ENCODE measurements around the gene MGAT1.
"Not testable (repeated sequence)": the region's sequence is repeated elsewhere in the genome, so short reads cannot be mapped to it uniquely, and the experiment has no call there.

Gene MGAT1

GRCh38 chr5:180777475-180777874 lies 25.1 kb downstream of the MGAT1 start:
- Histone ChIP-seq H3K4me1 (ENCODE audit: control insufficient read depth, low read depth, low read length) (no peaks in the 10 kb centered on the region), H3K36me3 (ENCODE audit: control insufficient read depth, low read depth, low read length) (no peaks in the 10 kb centered on the region), H3K9me3 (ENCODE audit: control insufficient read depth, low read depth, low read length) (no peaks in the 10 kb centered on the region), H3K4me3 (ENCODE audit: low read length) (no peak overlapping the region), H3K27ac (ENCODE audit: low read length) (no peak overlapping the region), H3K9ac (ENCODE audit: low read length) (no peak overlapping the region), H3K27me3 (ENCODE audit: control insufficient read depth, insufficient read depth, low read length) (no peaks in the 10 kb centered on the region)

DNA sequence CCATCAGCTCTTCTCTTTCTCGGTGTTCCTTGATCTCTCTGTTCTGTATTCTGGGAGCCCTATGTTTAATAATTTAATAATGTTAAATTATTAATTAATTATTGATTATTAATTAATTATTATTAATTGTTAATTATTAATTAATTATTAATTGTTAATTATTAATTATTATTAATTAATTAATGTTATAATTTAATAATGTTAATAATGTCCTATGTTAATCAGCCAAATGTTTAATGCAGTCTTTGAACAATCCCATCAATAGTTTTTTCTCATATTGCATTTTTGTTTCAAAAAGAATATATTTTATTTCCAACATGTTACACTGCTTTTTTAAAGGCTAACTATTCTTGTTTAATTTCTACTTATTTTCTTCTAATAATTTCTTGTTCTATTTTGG lies 26.2 kb downstream of the MGAT1 start:
- Histone ChIP-seq H3K27ac (ENCODE audit: low read length) (no peak overlapping the region), H3K4me1 (ENCODE audit: control insufficient read depth, low read depth, low read length) (no peaks in the 10 kb centered on the region), H3K9me3 (ENCODE audit: control insufficient read depth, low read depth, low read length) (peaks cover 5% of the 10 kb centered on the region), H3K27me3 (ENCODE audit: control insufficient read depth, insufficient read depth, low read length) (no peaks in the 10 kb centered on the region), H3K9ac (ENCODE audit: low read length) (no peak overlapping the region), H3K36me3 (ENCODE audit: control insufficient read depth, low read depth, low read length) (no peaks in the 10 kb centered on the region), H3K4me3 (ENCODE audit: low read length) (no peak overlapping the region)

GRCh38 chr5:180775624-180776023 lies 27.0 kb downstream of the MGAT1 start:
- Histone ChIP-seq H3K4me1 (ENCODE audit: control insufficient read depth, low read depth, low read length) (no peaks in the 10 kb centered on the region), H3K9me3 (ENCODE audit: control insufficient read depth, low read depth, low read length) (peaks cover 5% of the 10 kb centered on the region), H3K27ac (ENCODE audit: low read length) (no peak overlapping the region), H3K27me3 (ENCODE audit: control insufficient read depth, insufficient read depth, low read length) (no peaks in the 10 kb centered on the region), H3K9ac (ENCODE audit: low read length) (no peak overlapping the region), H3K4me3 (ENCODE audit: low read length) (no peak overlapping the region), H3K36me3 (ENCODE audit: control insufficient read depth, low read depth, low read length) (no peaks in the 10 kb centered on the region)

- Histone ChIP-seq H3K4me3 (ENCODE audit: low read length) (no peak overlapping the region), H3K9me3 (ENCODE audit: control insufficient read depth, low read depth, low read length) (peaks cover 5% of the 10 kb centered on the region), H3K4me1 (ENCODE audit: control insufficient read depth, low read depth, low read length) (no peaks in the 10 kb centered on the region), H3K27me3 (ENCODE audit: control insufficient read depth, insufficient read depth, low read length) (no peaks in the 10 kb centered on the region), H3K36me3 (ENCODE audit: control insufficient read depth, low read depth, low read length) (no peaks in the 10 kb centered on the region), H3K9ac (ENCODE audit: low read length) (no peak overlapping the region), H3K27ac (ENCODE audit: low read length) (no peak overlapping the region)
Observed at GRCh38 chr5:180771839-180772238, 30.8 kb downstream of the MGAT1 start.

DNA sequence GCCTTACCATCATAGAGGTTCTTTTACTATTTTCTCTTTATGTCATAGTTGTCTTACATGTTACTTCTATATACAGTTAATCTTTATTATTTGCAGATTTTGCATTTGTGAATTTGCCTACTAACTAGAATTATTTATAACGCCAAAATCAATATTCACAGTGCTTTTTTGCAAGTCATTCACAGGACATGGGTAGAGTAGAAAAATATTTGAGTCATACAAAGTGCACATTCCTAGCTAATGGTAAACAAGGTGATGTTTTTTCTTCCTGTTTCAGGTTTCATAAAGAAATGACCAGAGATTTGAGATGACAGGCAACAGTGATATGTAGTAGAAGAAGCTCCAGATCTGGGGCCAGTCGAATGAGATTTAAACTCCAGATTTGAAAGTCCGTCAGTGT lies 32.8 kb downstream of the MGAT1 start:
- Histone ChIP-seq H3K9me3 (ENCODE audit: control insufficient read depth, low read depth, low read length) (peaks cover 5% of the 10 kb centered on the region), H3K27ac (ENCODE audit: low read length) (no peak overlapping the region), H3K4me3 (ENCODE audit: low read length) (no peak overlapping the region), H3K4me1 (ENCODE audit: control insufficient read depth, low read depth, low read length) (no peaks in the 10 kb centered on the region), H3K27me3 (ENCODE audit: control insufficient read depth, insufficient read depth, low read length) (no peaks in the 10 kb centered on the region), H3K9ac (ENCODE audit: low read length) (no peak overlapping the region), H3K36me3 (ENCODE audit: control insufficient read depth, low read depth, low read length) (no peaks in the 10 kb centered on the region)

DNA sequence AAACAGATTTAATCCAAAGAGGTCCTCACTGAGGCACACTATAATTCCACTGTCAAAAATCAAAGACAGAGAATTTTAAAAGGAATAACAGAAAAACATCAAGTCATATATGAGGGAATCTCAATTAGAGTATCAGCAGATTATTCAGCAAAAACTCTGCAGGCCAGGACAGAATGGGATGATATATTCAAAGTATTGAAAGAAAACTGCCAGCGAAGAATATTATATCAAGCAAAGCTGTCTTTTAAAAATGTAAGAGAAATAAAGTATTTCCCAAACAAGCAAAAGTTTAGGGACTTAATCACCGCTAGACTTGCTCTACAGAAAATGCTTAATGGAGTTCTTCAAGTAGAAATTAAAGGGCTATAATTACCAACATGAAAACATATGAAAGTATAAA lies 47.0 kb downstream of the MGAT1 start:
- H3K36me3 ChIP-seq (ENCODE audit: control insufficient read depth, low read depth, low read length), result no peaks in the 10 kb centered on the region
- no peaks in the 10 kb centered on the region for H3K4me1 ChIP-seq (ENCODE audit: control insufficient read depth, low read depth, low read length)
- H3K9me3 ChIP-seq (ENCODE audit: control insufficient read depth, low read depth, low read length), result no peaks in the 10 kb centered on the region
- no peaks in the 10 kb centered on the region for H3K27me3 ChIP-seq (ENCODE audit: control insufficient read depth, insufficient read depth, low read length)
- no peak overlapping the region for H3K4me3 ChIP-seq (ENCODE audit: low read length)
- no peak overlapping the region for H3K9ac ChIP-seq (ENCODE audit: low read length)
- H3K27ac ChIP-seq (ENCODE audit: low read length), result no peak overlapping the region

DNA sequence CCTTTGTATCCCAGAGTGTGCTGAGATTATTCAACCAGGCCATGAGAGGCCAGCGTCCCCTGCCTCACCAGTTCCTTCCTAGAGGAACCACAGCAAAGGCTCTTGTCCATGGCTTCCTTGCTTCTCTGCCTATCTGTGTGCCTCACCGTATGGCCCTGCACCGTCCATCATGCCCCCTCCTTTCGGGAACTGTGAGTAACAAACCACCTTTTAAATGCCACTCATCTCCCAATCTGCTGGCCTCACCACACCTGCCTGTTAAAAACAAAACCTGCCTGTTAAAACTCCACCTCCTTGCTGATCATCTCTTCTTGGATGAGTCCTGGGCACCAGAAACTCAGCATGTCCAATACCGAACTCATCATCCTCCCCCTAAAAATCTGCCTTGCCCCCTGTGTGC lies 58.4 kb downstream of the MGAT1 start:
- no peaks in the 10 kb centered on the region for H3K9me3 ChIP-seq (ENCODE audit: control insufficient read depth, low read depth, low read length)
- H3K36me3 ChIP-seq (ENCODE audit: control insufficient read depth, low read depth, low read length), result no peaks in the 10 kb centered on the region
- no peak overlapping the region for H3K9ac ChIP-seq (ENCODE audit: low read length)
- no peak overlapping the region for H3K4me3 ChIP-seq (ENCODE audit: low read length)
- H3K27ac ChIP-seq (ENCODE audit: low read length), result no peak overlapping the region
- no peaks in the 10 kb centered on the region for H3K27me3 ChIP-seq (ENCODE audit: control insufficient read depth, insufficient read depth, low read length)
- no peaks in the 10 kb centered on the region for H3K4me1 ChIP-seq (ENCODE audit: control insufficient read depth, low read depth, low read length)

- Histone ChIP-seq H3K27me3 (ENCODE audit: control insufficient read depth, insufficient read depth, low read length) (no peaks in the 10 kb centered on the region), H3K4me1 (ENCODE audit: control insufficient read depth, low read depth, low read length) (no peaks in the 10 kb centered on the region), H3K4me3 (ENCODE audit: low read length) (no peak overlapping the region)
Observed at GRCh38 chr5:180742727-180743126, 59.9 kb downstream of the MGAT1 start.

GRCh38 chr5:180740953-180741352 lies 61.7 kb downstream of the MGAT1 start:
- H3K9ac ChIP-seq (ENCODE audit: low read length); H3K27ac ChIP-seq (ENCODE audit: low read length); H3K36me3 ChIP-seq (ENCODE audit: control insufficient read depth, low read depth, low read length); H3K4me1 ChIP-seq (ENCODE audit: control insufficient read depth, low read depth, low read length); H3K9me3 ChIP-seq (ENCODE audit: control insufficient read depth, low read depth, low read length); H3K4me3 ChIP-seq (ENCODE audit: low read length); H3K27me3 ChIP-seq (ENCODE audit: control insufficient read depth, insufficient read depth, low read length): not testable (repeated sequence)

More at GRCh38 chr5:180742727-180743126, 59.9 kb downstream of the MGAT1 start:
- Histone ChIP-seq H3K9ac (ENCODE audit: low read length) (no peak overlapping the region), H3K9me3 (ENCODE audit: control insufficient read depth, low read depth, low read length) (no peaks in the 10 kb centered on the region), H3K36me3 (ENCODE audit: control insufficient read depth, low read depth, low read length) (no peaks in the 10 kb centered on the region), H3K27ac (ENCODE audit: low read length) (no peak overlapping the region)

GRCh38 chr5:180739958-180740357 lies 62.6 kb downstream of the MGAT1 start, which contains the start of gene OR2Y1:
Gene OR2Y1 (minus strand): TSS chr5:180740058. CDS start chr5:180740058, 0 bp downstream.
- Histone ChIP-seq H3K27me3 (ENCODE audit: control insufficient read depth, insufficient read depth, low read length) (no peaks in the 10 kb centered on the region), H3K9ac (ENCODE audit: low read length) (no peak within 1 kb of the TSS), H3K4me1 (ENCODE audit: control insufficient read depth, low read depth, low read length) (no peaks in the 10 kb centered on the region), H3K36me3 (ENCODE audit: control insufficient read depth, low read depth, low read length) (no peaks in the 10 kb centered on the region), H3K9me3 (ENCODE audit: control insufficient read depth, low read depth, low read length) (no peaks in the 10 kb centered on the region), H3K27ac (ENCODE audit: low read length) (no peak within 1 kb of the TSS), H3K4me3 (ENCODE audit: low read length) (no peak within 1 kb of the TSS)

DNA sequence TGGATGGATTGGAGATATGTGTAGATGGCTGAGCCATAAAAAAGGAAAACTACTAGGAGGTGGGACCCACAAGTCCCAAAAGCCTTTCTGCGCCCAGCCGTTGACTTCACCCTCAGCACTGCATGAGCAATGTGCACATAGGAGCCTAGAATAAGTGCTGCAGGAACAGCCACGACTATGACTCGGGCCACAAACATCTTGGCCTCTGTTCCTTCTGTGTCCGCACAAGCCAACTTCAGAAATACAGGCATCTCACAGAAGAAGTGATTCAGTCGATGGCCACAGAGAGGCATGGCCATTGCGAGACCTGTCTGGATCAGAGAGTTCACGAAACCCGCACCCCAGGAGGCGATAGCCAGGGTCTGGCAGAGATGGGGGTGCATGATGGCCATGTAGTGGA lies 63.3 kb downstream of the MGAT1 start:
- Histone ChIP-seq H3K9ac (ENCODE audit: low read length) (no peak overlapping the region), H3K4me3 (ENCODE audit: low read length) (no peak overlapping the region), H3K36me3 (ENCODE audit: control insufficient read depth, low read depth, low read length) (no peaks in the 10 kb centered on the region), H3K9me3 (ENCODE audit: control insufficient read depth, low read depth, low read length) (no peaks in the 10 kb centered on the region), H3K27ac (ENCODE audit: low read length) (no peak overlapping the region), H3K27me3 (ENCODE audit: control insufficient read depth, insufficient read depth, low read length) (no peaks in the 10 kb centered on the region), H3K4me1 (ENCODE audit: control insufficient read depth, low read depth, low read length) (no peaks in the 10 kb centered on the region)

DNA sequence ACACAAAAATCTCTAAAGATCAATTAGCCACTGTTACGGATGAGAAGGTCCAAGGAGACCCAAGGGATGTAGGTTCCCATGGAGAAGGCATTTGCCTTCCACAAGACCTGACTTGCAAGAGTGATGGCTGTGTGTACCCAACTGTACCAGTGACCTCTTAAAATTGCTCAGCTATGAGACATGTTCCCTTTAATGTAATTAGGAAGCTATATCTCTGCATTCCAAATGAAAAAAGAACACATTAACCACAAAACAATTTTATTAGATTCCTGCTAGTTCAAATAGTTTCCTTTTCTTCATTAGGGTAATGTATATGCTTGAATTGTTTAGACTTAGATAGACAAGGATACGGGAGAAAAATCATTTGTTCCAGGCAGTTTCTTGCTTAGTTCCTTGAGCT lies 66.1 kb downstream of the MGAT1 start:
- Histone ChIP-seq H3K27me3 (ENCODE audit: control insufficient read depth, insufficient read depth, low read length) (no peaks in the 10 kb centered on the region), H3K4me1 (ENCODE audit: control insufficient read depth, low read depth, low read length) (no peaks in the 10 kb centered on the region), H3K9ac (ENCODE audit: low read length) (no peak overlapping the region), H3K36me3 (ENCODE audit: control insufficient read depth, low read depth, low read length) (no peaks in the 10 kb centered on the region), H3K4me3 (ENCODE audit: low read length) (no peak overlapping the region), H3K9me3 (ENCODE audit: control insufficient read depth, low read depth, low read length) (no peaks in the 10 kb centered on the region), H3K27ac (ENCODE audit: low read length) (no peak overlapping the region)
